Coronary artery (tissue), 2 donors: ENCODE data around the gene NOTCH2.

Source experiments
- DNase-seq: peaks from one replicate; pipeline ENCODE4 v3.0.0-alpha.2; 2017; ENCODE audit warnings: low spot score
- H3K27ac ChIP-seq, 2 donors: fragments of 200-600 bp; sonication (generic); one replicate each; pipeline ENCODE4 v1.5.1; 2016 to 2019
- H3K4me3 ChIP-seq: fragments of 200-600 bp; sonication (generic); 2 replicates; pipeline ENCODE4 v1.5.1; 2016; ENCODE audit warnings: mild to moderate bottlenecking, moderate library complexity
- CTCF ChIP-seq: fragments of 200-600 bp; sonication (generic); IDR thresholded peaks from one replicate; pipeline ENCODE4 v1.5.1; 2019; ENCODE audit warnings: antibody characterized with exemption

NOTCH2 gene

GRCh38 chr1:119917304-119918055 is 152.0 kb downstream of the NOTCH2 start:
- TF ChIP-seq CTCF: no peak
- Histone ChIP-seq H3K27ac (no peak overlapping the region), H3K4me3 (no peak overlapping the region)
- DNase-seq: no peak

- H3K27ac ChIP-seq: no peak overlapping the region
- H3K4me3 ChIP-seq: no peak overlapping the region
- DNase-seq: no peak
- TF ChIP-seq CTCF: no peak
Measured at GRCh38 chr1:119915517-119915916, 153.9 kb downstream of the NOTCH2 start.

GRCh38 chr1:119914071-119914470 is 155.4 kb downstream of the NOTCH2 start:
- Histone ChIP-seq H3K27ac (no peak overlapping the region), H3K4me3 (no peak overlapping the region)
- no peak for DNase-seq
- TF ChIP-seq CTCF: no peak

- no peak for DNase-seq
- Histone ChIP-seq H3K27ac (no peak overlapping the region), H3K4me3 (no peak overlapping the region)
- no peak for TF ChIP-seq CTCF
Measured at GRCh38 chr1:119912963-119913362, 156.5 kb downstream of the NOTCH2 start.

- H3K4me3 ChIP-seq: no peak overlapping the region
- TF ChIP-seq CTCF: no peak
- H3K27ac ChIP-seq: no peak overlapping the region
- no peak for DNase-seq
Measured at GRCh38 chr1:119911775-119912174, 157.7 kb downstream of the NOTCH2 start.

GRCh38 chr1:119910618-119911017 is 158.8 kb downstream of the NOTCH2 start:
- no peak overlapping the region for H3K4me3 ChIP-seq
- no peak for DNase-seq
- TF ChIP-seq CTCF: no peak
- H3K27ac ChIP-seq: no peak overlapping the region

GRCh38 chr1:119909890-119910596 is 159.4 kb downstream of the NOTCH2 start:
- H3K4me3 ChIP-seq: no peak overlapping the region
- DNase-seq: no peak
- no peak overlapping the region for H3K27ac ChIP-seq
- no peak for TF ChIP-seq CTCF
